NCI-H2196 treated with DMSO at 0.1 percent for 48 hours (cell line): ENCODE measurements around the gene CALD1.

Experiments used
- DNase-seq: peaks from one replicate; lab custom pipeline; 2025; ENCODE audit not compliant: unreplicated experiment; lab: John Stamatoyannopoulos, UW

Gene CALD1

DNA sequence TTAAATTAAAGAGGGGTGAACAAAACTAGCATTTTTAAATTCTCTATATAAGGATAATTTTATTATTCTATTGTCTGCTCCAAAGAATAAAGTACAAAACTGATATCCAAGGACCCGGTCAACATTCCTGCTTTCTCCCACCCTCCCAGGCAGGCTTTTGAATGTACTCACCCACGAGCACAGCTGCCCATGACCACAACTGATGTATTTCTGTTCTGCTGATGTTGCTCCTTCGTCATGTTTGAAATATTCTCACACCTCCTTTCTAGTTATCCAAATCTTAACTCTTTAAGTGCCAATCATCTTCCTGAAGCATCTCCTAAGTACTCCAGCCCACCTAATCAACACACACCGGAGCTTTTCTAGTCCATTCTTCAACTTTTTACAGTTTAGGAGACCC, 46.7 kb downstream of the CALD1 start:
- no peak for DNase-seq

DNA sequence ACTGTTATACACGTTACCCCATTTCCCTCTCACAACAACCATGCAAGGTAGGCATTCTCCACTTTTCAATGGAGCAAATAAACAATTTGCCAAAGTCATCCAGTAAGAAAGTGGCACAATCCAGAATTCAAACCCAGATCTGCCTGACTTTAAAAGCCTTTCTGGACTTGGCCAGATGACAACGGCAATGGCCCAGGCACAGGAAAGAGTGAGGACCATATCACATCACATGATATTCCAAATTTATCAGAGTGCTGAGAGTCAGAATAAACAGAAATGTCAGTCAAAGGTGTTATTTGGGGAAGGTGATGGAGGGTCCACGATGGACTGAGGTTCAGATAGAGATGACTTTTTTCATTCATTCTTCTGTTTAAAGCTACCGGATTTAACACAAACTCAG, 48.0 kb downstream of the CALD1 start:
- DNase-seq, result no peak

DNA sequence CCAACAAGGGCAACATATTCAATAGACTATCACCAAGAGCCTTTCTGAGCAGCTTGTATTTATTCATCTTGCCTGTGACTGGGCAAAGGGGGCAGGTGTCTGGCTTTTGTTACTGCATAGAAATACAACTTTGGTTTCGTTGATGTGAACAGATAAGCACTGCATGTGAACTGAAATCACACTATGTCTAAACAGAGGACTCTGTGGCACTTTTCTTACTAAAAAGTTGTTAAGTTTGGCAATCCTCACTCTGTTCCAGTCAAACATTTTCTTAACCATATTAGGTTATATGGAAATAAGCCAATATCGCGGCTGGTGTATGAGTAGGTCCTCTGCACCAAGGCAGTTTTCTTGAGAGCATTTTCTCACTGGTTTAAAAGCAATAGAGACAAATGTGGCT, 48.5 kb downstream of the CALD1 start:
- DNase-seq, result no peak

DNA sequence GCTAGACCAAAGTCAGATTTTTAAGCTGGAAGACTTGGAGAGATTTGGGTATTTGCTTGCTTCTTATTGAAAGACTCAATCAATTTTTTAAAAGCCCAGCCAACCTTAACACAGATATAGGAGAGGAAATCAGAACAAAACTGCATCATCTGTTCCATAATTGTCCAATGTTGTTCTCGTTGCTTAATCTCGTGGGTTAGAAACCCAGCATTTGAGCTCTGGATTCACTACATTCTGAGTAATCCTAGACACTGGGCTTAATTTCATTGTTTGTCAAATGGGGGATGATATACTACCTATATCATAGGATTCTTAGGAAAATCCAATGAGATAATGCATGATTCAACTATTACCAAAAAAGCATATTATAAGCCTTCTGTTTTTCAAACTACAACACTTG, 48.9 kb downstream of the CALD1 start:
- no peak for DNase-seq

- DNase-seq, result no peak
Observed at GRCh38 chr7:134829380-134829986, 50.0 kb downstream of the CALD1 start.

GRCh38 chr7:134831862-134832261, 52.4 kb downstream of the CALD1 start:
- DNase-seq, result no peak

DNA sequence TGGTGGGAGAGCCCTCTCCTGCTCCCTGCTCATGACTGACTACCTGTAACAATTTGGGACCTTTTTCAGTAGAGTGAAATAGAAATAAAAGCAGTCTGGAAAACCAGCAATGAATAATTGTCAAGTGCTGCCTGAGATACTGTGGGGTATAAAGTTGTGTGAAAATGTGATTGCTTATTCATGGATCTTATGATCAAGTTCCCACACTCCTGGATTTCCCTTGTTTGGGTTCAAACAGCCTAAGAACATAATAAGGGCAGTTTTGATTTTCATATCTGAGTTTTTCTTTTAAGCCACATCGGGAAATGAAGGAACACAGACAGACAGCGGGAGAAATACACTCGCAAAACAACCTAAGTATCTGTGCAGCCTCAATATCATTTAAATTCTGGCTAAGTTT, 52.9 kb downstream of the CALD1 start:
- no peak for DNase-seq

DNA sequence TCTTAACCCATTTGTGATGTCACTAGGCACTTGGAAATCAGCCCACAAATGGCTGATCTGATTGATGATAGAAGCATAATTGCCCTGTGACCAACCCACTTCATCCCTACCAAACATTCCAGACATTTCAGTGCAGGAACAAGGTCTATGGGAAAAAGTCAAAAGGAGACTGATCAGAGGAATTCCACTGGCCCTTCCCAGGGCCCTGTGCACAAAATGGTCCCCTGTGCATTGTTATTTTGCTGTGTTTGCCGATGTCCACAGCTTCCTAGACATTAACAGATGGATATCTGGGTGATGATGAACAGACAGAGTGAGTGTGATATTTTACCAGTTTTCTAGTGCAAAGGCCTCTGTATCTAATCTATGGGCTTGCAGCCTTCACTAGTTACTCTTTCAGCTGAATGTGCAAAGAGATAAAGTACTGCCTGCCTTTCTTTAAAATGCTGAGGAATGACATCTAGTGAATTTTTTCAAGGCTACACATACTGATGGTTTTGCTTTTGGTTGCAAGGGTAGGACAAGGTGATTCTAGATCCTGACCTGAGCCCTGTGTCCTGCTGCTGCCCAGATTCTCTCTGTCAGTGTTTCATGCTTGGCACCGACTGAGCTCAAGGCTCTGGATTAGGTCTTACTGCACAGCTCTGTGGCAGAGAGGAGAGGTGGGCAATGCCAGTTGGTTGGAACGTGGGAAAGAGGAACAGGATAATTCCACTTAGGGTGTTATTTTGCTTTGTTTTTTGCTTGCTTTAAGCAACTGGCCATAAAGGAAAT, 55.4 kb downstream of the CALD1 start:
- no peak for DNase-seq

DNA sequence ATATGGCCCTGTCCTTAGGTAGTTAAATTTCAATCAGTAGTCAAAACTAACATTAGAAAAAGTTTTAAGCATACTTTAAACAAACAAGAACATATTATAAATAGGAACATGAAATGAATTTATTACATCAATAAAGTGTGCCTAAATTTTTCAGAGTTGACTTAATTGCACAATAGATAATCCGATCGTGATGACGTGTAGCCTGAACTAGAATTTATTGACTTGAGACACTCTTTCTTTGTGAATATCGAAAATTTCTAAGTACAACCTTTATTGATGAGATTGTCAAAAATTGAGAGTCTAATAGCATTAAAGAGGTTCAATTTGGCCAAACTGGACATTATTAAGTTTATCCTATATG, 56.0 kb downstream of the CALD1 start:
- DNase-seq, result no peak

- DNase-seq, result no peak
Observed at GRCh38 chr7:134836447-134836846, 57.0 kb downstream of the CALD1 start.

DNA sequence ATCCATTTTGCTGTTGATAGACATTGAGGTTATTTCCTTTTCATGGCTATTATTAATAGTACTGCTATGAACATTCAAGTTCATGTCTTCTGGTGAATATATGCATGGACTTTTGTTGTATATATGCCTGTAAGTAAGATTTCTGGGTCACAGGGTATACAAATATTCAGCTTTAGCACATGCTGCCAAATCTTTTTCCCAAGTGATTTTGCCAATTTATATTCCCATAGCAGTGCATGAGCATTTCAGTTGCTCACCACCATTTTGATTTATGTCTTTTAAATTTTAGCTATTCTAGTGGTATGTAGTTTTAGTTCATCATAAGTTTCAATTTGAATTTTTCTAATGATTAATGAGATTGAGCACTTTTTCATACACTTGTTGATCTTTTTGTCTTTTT, 59.9 kb downstream of the CALD1 start:
- no peak for DNase-seq

- DNase-seq, result no peak
Observed at GRCh38 chr7:134842062-134842461, 62.6 kb downstream of the CALD1 start.

DNA sequence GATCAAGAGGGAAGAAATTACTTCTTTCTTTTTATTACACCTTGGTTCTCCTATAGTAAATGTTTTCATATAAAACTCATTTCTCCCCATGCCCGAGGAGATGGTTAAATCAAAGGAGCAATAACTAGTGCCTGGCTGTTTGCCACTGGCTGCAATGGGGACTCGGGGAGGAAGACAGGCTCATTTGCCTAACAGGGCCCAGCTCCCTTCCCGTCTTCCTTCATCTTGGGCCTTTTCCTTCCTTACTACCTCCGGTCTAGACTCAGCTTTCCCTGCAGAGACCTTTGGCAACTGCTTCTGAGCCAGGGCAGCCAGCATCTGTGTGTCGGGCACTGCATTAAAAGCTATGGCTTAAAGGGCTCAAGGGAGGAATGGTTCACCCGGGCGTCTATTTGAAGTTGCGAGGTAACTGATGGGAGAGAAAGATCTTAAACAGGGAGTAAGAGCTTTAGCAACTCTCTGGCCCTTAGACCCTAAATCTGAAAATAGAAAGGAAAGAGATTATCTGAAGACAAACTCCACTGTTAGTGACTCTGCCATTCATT, 63.5 kb downstream of the CALD1 start:
- no peak for DNase-seq

- DNase-seq, result no peak
Observed at GRCh38 chr7:134844200-134844599, 64.8 kb downstream of the CALD1 start.

DNA sequence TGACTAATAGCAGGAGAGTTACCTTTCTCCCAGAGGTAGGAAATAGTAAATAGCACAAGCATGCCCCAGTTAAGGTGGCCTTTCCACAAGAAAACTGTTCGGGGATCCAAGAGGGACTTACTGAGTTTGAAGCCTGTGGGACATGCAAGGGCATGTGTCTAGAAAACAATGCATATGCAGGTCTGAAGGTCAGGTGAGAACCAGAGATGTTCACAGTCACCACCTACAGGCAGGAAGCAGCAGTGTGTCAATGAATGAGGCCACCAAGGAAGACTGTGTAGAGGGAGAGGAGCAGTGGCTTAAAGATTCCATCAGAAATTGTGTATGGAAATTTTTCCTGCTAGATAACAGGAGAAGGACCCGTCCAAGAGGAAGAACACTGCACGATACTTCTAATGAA, 66.0 kb downstream of the CALD1 start:
- DNase-seq, result no peak

GRCh38 chr7:134847851-134848588, 68.6 kb downstream of the CALD1 start:
- DNase-seq, result no peak

DNA sequence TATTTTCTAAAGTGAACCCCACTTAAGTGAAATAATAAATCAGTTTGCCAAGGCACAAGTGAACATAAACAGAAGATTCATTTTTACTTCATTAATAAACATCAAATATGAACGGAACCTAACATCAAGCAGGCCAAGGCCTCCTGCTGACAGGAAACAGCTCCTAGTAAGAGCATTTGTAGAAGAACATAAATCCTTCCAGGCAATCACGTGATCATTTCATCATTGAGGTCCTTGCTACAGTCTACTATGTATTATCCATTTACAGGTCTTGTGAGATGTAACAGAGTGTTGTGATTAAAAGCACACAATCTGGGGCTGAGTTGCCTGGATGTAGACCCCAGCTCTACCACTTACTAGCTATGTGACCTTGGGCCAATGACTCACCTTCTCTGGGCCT, 70.6 kb downstream of the CALD1 start:
- no peak for DNase-seq

DNA sequence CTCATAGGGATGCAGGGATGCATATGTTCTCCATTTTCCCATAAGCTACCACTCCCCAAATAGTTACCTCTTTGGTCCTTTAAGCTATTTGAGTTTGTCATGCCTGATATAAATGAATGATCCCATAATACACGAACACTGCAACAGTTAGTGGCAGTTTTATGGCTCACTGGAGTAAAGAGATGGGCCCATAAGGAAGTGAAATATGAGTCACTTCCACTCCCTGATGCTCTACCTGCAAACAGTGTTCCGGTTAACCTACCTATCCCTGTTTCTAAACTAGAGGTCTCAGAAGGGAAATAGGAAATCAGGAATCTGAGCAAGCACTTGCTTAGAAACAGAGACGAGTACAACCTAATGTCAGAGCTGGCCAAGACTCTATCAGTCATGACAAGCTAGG, 71.7 kb downstream of the CALD1 start:
- DNase-seq, result no peak

GRCh38 chr7:134852625-134853024, 73.2 kb downstream of the CALD1 start:
- DNase-seq, result no peak

GRCh38 chr7:134854816-134855215, 75.4 kb downstream of the CALD1 start:
- no peak for DNase-seq

GRCh38 chr7:134855442-134855841, 76.0 kb downstream of the CALD1 start:
- no peak for DNase-seq

DNA sequence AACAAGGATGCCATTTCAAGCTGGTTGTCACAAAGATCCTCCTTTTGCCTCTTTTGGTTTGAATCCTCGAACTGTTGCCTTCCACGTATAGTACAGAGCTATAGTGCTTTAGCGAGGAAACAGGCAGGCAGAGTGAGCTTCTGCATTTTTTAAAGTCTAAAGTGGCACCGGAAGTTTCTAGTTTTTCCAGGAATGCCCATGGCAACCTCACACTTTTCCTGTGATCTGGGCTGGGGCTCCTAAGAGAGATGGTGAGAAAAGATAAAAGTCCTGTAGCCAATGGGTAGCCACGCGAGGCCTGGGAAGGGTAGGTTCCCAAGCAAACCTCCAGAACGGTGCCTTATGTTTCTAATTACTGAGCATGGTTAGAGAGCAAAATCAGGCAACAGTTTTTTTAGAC, 76.7 kb downstream of the CALD1 start:
- no peak for DNase-seq
